ENCODE measurements around the gene TTI1. TPM values are rescaled to one million over a fixed set of nuclear protein-coding genes. Genes with fewer than 3 reads are reported as not detected.

Gene TTI1
- total RNA-seq, 1 experiment from 2014 or later = 26.6 TPM

DNA sequence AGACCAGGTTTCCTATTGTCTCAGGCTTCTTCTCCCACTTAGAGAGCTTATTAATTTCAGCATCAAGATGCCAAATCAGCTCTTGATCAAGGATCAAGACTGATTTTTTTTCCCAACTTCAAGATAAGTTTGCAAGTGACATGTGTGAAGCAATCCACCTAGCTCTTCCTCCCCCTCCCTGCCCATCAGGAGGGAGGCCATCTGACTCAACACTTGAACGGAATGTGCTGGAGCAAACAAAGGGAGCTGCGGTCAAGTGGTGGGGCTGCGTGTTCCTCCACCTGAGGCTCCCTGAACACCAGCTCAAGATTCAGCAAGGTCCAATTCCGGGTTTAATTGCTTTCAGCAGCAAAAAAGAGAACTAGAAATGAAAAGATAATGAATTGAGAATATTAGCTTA lies 38.7 kb downstream of the TTI1 start:
- Histone ChIP-seq H3K9me3 (ENCODE audit: control insufficient read depth, insufficient read depth, low read depth, low read length) (no peaks in the 10 kb centered on the region), H3K4me3 (ENCODE audit: low read depth in 2 of 2, low read length in 2 of 2) (no peak overlapping the region), H3K36me3 (ENCODE audit: control insufficient read depth, insufficient read depth, low read length) (peaks cover 17% of the 10 kb centered on the region; the same call in 1 of the 2 replicates), H3K4me1 (ENCODE audit: control insufficient read depth, insufficient read depth, low read length) (no peaks in the 10 kb centered on the region), H3K27me3 (ENCODE audit: control insufficient read depth, insufficient read depth, low read length) (no peaks in the 10 kb centered on the region), H3K27ac (ENCODE audit: low read length) (no peak overlapping the region)
- TF ChIP-seq TCF7L2 (IDR thresholded peaks at IDR 0.05; ENCODE audit: low read depth, low read length) (no peak), SIN3A (IDR thresholded peaks at IDR 0.05; ENCODE audit: borderline replicate concordance, insufficient read depth, low read depth, low read length) (no peak), POLR2AphosphoS5 (IDR thresholded peaks at IDR 0.05; ENCODE audit: low read depth, low read length) (no peak)
- TF ChIP-seq, protein P1, sequence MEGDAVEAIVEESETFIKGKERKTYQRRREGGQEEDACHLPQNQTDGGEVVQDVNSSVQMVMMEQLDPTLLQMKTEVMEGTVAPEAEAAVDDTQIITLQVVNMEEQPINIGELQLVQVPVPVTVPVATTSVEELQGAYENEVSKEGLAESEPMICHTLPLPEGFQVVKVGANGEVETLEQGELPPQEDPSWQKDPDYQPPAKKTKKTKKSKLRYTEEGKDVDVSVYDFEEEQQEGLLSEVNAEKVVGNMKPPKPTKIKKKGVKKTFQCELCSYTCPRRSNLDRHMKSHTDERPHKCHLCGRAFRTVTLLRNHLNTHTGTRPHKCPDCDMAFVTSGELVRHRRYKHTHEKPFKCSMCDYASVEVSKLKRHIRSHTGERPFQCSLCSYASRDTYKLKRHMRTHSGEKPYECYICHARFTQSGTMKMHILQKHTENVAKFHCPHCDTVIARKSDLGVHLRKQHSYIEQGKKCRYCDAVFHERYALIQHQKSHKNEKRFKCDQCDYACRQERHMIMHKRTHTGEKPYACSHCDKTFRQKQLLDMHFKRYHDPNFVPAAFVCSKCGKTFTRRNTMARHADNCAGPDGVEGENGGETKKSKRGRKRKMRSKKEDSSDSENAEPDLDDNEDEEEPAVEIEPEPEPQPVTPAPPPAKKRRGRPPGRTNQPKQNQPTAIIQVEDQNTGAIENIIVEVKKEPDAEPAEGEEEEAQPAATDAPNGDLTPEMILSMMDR (IDR thresholded peaks at IDR 0.05) = no peak
- TF ChIP-seq, protein P2, sequence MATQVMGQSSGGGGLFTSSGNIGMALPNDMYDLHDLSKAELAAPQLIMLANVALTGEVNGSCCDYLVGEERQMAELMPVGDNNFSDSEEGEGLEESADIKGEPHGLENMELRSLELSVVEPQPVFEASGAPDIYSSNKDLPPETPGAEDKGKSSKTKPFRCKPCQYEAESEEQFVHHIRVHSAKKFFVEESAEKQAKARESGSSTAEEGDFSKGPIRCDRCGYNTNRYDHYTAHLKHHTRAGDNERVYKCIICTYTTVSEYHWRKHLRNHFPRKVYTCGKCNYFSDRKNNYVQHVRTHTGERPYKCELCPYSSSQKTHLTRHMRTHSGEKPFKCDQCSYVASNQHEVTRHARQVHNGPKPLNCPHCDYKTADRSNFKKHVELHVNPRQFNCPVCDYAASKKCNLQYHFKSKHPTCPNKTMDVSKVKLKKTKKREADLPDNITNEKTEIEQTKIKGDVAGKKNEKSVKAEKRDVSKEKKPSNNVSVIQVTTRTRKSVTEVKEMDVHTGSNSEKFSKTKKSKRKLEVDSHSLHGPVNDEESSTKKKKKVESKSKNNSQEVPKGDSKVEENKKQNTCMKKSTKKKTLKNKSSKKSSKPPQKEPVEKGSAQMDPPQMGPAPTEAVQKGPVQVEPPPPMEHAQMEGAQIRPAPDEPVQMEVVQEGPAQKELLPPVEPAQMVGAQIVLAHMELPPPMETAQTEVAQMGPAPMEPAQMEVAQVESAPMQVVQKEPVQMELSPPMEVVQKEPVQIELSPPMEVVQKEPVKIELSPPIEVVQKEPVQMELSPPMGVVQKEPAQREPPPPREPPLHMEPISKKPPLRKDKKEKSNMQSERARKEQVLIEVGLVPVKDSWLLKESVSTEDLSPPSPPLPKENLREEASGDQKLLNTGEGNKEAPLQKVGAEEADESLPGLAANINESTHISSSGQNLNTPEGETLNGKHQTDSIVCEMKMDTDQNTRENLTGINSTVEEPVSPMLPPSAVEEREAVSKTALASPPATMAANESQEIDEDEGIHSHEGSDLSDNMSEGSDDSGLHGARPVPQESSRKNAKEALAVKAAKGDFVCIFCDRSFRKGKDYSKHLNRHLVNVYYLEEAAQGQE (IDR thresholded peaks at IDR 0.05; ENCODE audit: insufficient read depth in 1 of 2, low read depth in 2 of 2, low read length in 1 of 2) = no peak
- BruUV-seq (replicated peaks) = no TSS peak
- in situ Hi-C loops (cut with HindIII; ENCODE audit: low pct_unique_long_range_greater_than_20kb, low sequenced_read_pairs) (no loop called here), intact Hi-C loops (cut with micrococcal nuclease; ENCODE audit: unreplicated experiment) (loop anchor here (5.0 kb wide), 3 partner anchors 77 to 422 kb away; partner anchors contain the start of gene VSTM2L)
- ATAC-seq (no peak), DNase-seq (ENCODE audit: low read depth, low spot score) (no peak)
- ChIA-PET POLR2A (no interaction called here), CTCF (no interaction called here)

DNA sequence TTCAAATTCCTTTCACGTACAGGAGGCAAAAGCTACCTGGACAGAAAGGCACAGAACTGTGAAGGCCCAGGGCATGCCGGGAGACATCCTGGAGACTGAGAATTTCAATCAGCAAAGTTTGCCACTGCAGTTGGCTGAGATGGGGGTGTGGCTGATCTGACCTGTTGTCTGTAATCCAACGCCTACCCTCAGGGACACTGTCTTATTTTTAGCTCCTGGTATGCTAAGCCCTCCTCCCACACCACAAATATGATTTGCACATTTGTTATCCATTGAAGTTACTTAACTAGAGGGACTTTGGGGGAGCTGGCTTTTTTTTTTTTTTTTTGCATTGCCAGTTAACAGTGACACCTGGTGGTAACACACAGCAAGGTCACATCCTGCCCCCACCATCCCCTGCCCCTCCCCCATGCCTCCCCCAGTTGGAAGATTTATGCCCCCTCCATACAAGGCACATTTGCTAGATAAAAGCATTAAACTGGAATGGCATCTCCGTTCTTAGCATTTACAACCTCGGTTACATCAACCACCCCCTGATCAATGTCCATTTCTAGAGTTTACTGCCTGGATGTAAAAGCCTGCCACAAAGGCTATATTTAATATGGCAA lies 40.4 kb downstream of the TTI1 start:
- CTCF ChIA-PET = interaction anchor here (0.6 to 0.9 kb wide), 10 partner anchors 8 to 441 kb away, joined by 3 to 7 read pairs (median 4); no protein-coding TSS in a partner anchor
- intact Hi-C loops (cut with micrococcal nuclease; ENCODE audit: unreplicated experiment) = loop anchor here (5.0 kb wide), 3 partner anchors 76 to 421 kb away; partner anchors contain the start of gene VSTM2L

More for the DNA sequence above, 40.4 kb downstream of the TTI1 start:
- H3K4me1 ChIP-seq (ENCODE audit: control insufficient read depth, insufficient read depth, low read length) = no peaks in the 10 kb centered on the region
- no peaks in the 10 kb centered on the region for H3K27me3 ChIP-seq (ENCODE audit: control insufficient read depth, insufficient read depth, low read length)
- H3K27ac ChIP-seq (ENCODE audit: low read length) = no peak overlapping the region
- no TSS peak for BruUV-seq (replicated peaks)
- TF ChIP-seq, protein P1 (IDR thresholded peaks at IDR 0.05) = peak; percentile 81
- TF ChIP-seq, protein P2 (IDR thresholded peaks at IDR 0.05; ENCODE audit: insufficient read depth in 1 of 2, low read depth in 2 of 2, low read length in 1 of 2) = no peak
- TF ChIP-seq SIN3A (IDR thresholded peaks at IDR 0.05; ENCODE audit: borderline replicate concordance, insufficient read depth, low read depth, low read length) (no peak), POLR2AphosphoS5 (IDR thresholded peaks at IDR 0.05; ENCODE audit: low read depth, low read length) (no peak), TCF7L2 (IDR thresholded peaks at IDR 0.05; ENCODE audit: low read depth, low read length) (no peak)
- H3K9me3 ChIP-seq (ENCODE audit: control insufficient read depth, insufficient read depth, low read depth, low read length) = no peaks in the 10 kb centered on the region
- in situ Hi-C loops (cut with HindIII; ENCODE audit: low pct_unique_long_range_greater_than_20kb, low sequenced_read_pairs) = no loop called here
- no peak for DNase-seq (ENCODE audit: low read depth, low spot score)
- ATAC-seq = no peak
- peaks cover 6% of the 10 kb centered on the region; the same call in 1 of the 2 replicates for H3K36me3 ChIP-seq (ENCODE audit: control insufficient read depth, insufficient read depth, low read length)
- no peak overlapping the region for H3K4me3 ChIP-seq (ENCODE audit: low read depth in 2 of 2, low read length in 2 of 2)
- POLR2A ChIA-PET = no interaction called here

All from Panc1 (cell line).